ENCODE results near the gene JAK2. TPM values are rescaled to one million over a fixed set of nuclear protein-coding genes. Genes with fewer than 3 reads are reported as not detected.

Gene JAK2
- total RNA-seq = 4.7 and 10.9 TPM in 2 replicates

DNA sequence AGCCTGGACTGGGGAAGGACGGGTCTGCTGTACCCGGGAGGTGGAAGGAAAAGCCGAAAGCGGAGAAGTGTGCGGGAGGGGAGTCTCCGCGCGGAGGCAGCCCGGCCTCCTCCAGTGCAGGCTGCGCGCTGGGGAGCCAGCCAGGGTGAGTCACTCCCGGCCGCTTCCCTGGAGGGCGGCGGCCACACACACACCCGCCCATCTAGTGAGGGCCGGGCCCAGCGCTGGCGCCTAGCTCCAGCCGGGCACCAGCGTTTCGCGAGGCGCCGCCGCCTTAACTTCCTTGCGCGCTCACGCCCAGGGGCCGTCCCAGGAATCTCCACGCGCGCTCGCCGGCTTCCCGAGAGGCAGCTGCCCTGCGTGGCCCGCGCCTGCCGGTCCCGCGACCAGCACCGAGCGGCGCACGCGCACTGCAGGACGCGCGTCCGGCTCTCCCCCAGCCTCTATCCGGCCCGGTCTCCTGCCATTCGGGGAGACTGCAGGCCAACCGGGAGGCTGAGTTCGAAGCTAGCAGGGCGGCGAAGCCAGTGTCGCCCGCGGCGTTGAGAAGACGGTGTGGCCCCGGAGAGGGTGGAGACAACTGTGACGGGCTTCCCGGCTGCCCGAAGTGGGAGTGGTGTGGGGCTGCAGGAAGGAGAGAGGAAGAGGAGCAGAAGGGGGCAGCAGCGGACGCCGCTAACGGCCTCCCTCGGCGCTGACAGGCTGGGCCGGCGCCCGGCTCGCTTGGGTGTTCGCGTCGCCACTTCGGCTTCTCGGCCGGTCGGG, at the start of gene JAK2:
Gene JAK2, plus strand, starts transcription at position 652 of the 765 bp plus-strand sequence. CDS start 36,716 bp downstream, outside the sequence.

Other genes starting within 250 kb of the JAK2 start
- gene AK3, start 244.1 kb upstream of the JAK2 start, total RNA-seq = 46.6 and 68.2 TPM in 2 replicates
- gene RCL1, start 192.3 kb upstream of the JAK2 start, total RNA-seq = 5.6 and 17.5 TPM in 2 replicates
- gene INSL6, start 200.4 kb downstream of the JAK2 start, total RNA-seq = not detected in 2 replicates
- gene INSL4, start 246.1 kb downstream of the JAK2 start, total RNA-seq = not detected in 2 replicates